GM18517 (cell line): ENCODE measurements around the gene RPL22.

Experiments
- ATAC-seq: cut with Tn5 transposase; IDR thresholded peaks from one replicate; pipeline ENCODE4 v1.9.1; 2021; ENCODE audit warnings: mild to moderate bottlenecking, moderate library complexity; ENCODE audit not compliant: unreplicated experiment

RPL22 gene

GRCh38 chr1:6175411-6175828 is 24.0 kb downstream of the RPL22 start:
- ATAC-seq, result no peak

GRCh38 chr1:6174621-6175410 is 24.6 kb downstream of the RPL22 start:
- no peak for ATAC-seq

GRCh38 chr1:6172549-6172948 is 26.8 kb downstream of the RPL22 start:
- no peak for ATAC-seq

GRCh38 chr1:6171548-6172124 is 27.8 kb downstream of the RPL22 start:
- no peak for ATAC-seq

- ATAC-seq, result no peak
Measured at GRCh38 chr1:6170742-6171201, 28.6 kb downstream of the RPL22 start.

GRCh38 chr1:6170116-6170741 is 29.2 kb downstream of the RPL22 start:
- ATAC-seq, result no peak

- no peak for ATAC-seq
Measured at GRCh38 chr1:6168947-6169586, 30.3 kb downstream of the RPL22 start.

- ATAC-seq, result no peak
Measured at GRCh38 chr1:6167391-6168303, 31.7 kb downstream of the RPL22 start.

- ATAC-seq, result no peak
Measured at GRCh38 chr1:6166655-6167390, 32.6 kb downstream of the RPL22 start.

GRCh38 chr1:6166221-6166620 is 33.2 kb downstream of the RPL22 start:
- no peak for ATAC-seq

- no peak for ATAC-seq
Measured at GRCh38 chr1:6165441-6165985, 33.9 kb downstream of the RPL22 start.

GRCh38 chr1:6165027-6165426 is 34.4 kb downstream of the RPL22 start:
- no peak for ATAC-seq

- ATAC-seq, result no peak
Measured at GRCh38 chr1:6163973-6164617, 35.3 kb downstream of the RPL22 start.

- ATAC-seq, result no peak
Measured at GRCh38 chr1:6163191-6163972, 36.0 kb downstream of the RPL22 start.

GRCh38 chr1:6162773-6163172 is 36.6 kb downstream of the RPL22 start:
- no peak for ATAC-seq

- no peak for ATAC-seq
Measured at GRCh38 chr1:6162341-6162740, 37.1 kb downstream of the RPL22 start.

- ATAC-seq, result no peak
Measured at GRCh38 chr1:6158181-6158580, 41.2 kb downstream of the RPL22 start.

GRCh38 chr1:6157528-6158174 is 41.7 kb downstream of the RPL22 start:
- no peak for ATAC-seq
